GM19099 (cell line): ENCODE measurements around the gene KRT83.

Experiments
- POLR2A ChIP-seq: IDR thresholded peaks from 3 replicates; pipeline ENCODE4 v1.6.1; 2011; ENCODE audit warnings: low read depth; ENCODE audit not compliant: insufficient read length; ENCODE audit errors: extremely low read depth

The KRT83 gene

GRCh38 chr12:52320784-52321400 is at the start of gene KRT83:
KRT83 (minus strand) TSS chr12:52321398; CDS start chr12:52321335, 63 bp downstream.
- TF ChIP-seq POLR2A = no peak

- no peak for TF ChIP-seq POLR2A
Observed at GRCh38 chr12:52369809-52370208, 48.6 kb upstream of the KRT83 start.

- no peak for TF ChIP-seq POLR2A
Observed at GRCh38 chr12:52369211-52369610, 48.0 kb upstream of the KRT83 start.

- TF ChIP-seq POLR2A = no peak
Observed at GRCh38 chr12:52368508-52368907, 47.3 kb upstream of the KRT83 start.

GRCh38 chr12:52367876-52368275 is 46.7 kb upstream of the KRT83 start:
- no peak for TF ChIP-seq POLR2A

GRCh38 chr12:52366738-52367485 is 45.7 kb upstream of the KRT83 start, which contains the start of gene KRT85:
KRT85 (minus strand) TSS chr12:52367481; CDS start chr12:52367405, 76 bp downstream.
- no peak for TF ChIP-seq POLR2A

GRCh38 chr12:52364901-52365489 is 43.8 kb upstream of the KRT83 start:
- no peak for TF ChIP-seq POLR2A

GRCh38 chr12:52364061-52364460 is 42.9 kb upstream of the KRT83 start:
- TF ChIP-seq POLR2A = no peak

- TF ChIP-seq POLR2A = no peak
Observed at GRCh38 chr12:52363111-52363679, 42.0 kb upstream of the KRT83 start.

GRCh38 chr12:52362118-52362726 is 41.0 kb upstream of the KRT83 start:
- no peak for TF ChIP-seq POLR2A

- TF ChIP-seq POLR2A = no peak
Observed at GRCh38 chr12:52361553-52361952, 40.4 kb upstream of the KRT83 start.

GRCh38 chr12:52360663-52361271 is 39.6 kb upstream of the KRT83 start:
- TF ChIP-seq POLR2A = no peak

GRCh38 chr12:52360106-52360662 is 39.0 kb upstream of the KRT83 start:
- TF ChIP-seq POLR2A = no peak

GRCh38 chr12:52359621-52360061 is 38.4 kb upstream of the KRT83 start:
- no peak for TF ChIP-seq POLR2A
